Measurements from ENCODE around the gene HS6ST2.
"Not testable (repeated sequence)": the region's sequence is repeated elsewhere in the genome, so short reads cannot be mapped to it uniquely, and the experiment has no call there.

Gene HS6ST2

DNA sequence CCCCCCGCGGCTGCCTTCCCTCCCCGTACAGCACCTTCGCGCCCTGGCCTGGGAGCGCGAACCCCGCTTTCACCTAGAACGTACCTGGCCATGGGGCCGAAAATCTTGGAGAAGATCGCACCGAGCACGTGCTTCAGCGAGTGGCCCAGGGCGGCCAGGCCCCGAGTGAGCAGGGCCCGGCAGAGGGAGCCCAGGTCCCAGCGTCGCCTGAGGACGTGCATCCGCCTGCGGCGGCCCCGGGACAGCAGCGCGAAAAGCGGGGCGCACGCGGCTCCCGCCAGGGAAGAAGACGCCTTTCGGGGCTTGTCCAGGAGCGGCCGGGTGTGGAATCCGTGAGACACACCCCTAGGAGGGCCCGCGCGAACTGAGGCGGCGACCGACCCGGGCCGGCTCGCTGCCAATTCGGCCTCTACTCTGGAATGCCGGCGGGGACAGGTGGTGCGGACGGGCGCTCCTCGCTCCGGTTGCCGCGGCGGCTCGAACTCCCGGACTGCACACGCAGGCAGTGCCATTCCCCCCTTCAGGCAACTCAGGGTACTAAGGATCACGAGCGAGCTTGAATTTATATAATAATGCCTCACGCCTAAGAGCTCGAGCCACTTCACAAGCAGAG is at the start of gene HS6ST2:
HS6ST2 (minus strand) TSS at position 539 of the 613 bp plus-strand sequence.
- no peak for DNase-seq

DNA sequence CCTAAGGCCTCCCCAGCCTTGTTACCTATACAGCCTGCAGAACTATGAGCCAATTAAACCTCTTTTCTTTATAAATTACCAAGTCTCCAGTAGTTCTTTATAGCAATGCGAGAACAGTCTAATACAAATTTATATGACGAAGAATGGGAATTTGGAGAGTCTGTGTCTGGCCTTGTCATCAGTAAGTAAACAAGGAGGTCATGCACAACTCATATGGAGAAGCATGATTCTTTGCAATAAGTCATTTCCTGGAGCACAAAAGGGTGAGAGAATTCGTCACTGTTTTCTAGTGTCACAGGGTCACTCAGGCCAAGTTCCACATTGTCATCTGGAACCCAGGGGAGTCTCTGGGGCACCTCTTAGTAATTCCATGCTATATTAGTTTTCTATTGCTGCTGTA is 49.0 kb upstream of the HS6ST2 start:
- DNase-seq = no peak

DNA sequence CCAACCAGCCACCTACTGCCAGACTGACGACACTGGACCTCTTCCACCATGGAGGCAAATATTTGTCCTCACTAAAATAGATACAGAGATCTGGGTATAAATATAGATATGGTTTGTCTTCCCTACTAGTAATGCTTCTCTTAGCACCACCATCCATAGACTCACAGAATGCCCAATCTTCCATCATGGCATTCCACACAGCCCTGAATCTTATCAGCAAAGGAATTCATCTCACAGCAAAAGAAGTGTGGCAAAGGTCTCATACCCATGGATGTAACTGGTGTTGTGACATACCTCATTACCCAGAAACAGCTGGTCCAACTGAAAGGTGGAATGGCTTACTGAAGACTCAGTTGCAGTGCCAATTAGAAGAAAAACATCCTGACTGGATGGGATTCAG is 47.2 kb upstream of the HS6ST2 start:
- DNase-seq = no peak

- no peak for DNase-seq
These were observed 46.6 kb upstream of the HS6ST2 start for GRCh38 chrX:133005042-133005441.

GRCh38 chrX:132999209-132999608 is 40.8 kb upstream of the HS6ST2 start:
- DNase-seq = no peak

DNA sequence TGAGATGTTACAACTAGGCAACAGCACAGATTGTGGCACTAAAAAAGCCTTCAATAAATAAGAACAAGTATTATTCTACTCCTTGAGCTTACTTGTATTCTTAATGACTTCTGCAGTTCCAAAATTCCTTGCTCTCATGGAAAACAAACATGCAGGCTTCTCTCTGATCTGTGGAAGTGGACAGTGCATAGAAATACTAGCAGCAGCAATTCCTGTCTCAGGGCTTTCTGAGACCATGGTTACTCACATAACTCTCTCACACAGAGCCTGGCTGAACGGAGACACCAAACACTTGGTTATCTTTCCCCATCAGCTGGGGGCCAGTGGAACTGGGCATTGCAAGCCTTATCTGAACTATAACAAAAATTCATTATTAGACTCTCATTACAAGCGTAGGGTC is 32.4 kb upstream of the HS6ST2 start:
- no peak for DNase-seq

DNA sequence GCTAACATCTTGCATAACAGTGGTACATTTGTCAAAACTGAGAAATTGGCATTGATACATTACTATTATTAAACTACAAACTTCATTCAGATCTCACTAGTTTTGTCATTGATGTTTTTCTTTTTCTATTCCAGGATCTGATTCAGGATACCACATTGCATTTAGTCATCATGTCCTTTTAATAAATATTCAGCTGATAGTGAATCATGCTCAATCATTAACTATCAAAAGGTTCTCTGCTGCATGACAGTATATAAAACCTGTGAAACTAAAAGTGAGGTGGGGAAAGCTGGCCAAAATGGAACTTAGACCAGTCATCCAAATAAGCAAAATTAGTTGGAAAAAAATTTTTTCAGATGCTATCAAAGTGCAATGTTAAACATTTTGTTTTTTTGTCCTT is 28.1 kb upstream of the HS6ST2 start:
- DNase-seq = no peak

GRCh38 chrX:132984058-132984650 is 25.7 kb upstream of the HS6ST2 start:
- no peak for DNase-seq

GRCh38 chrX:132983496-132983895 is 25.1 kb upstream of the HS6ST2 start:
- no peak for DNase-seq

- not testable (repeated sequence) for DNase-seq
These were observed 21.6 kb upstream of the HS6ST2 start for GRCh38 chrX:132980035-132980434.

DNA sequence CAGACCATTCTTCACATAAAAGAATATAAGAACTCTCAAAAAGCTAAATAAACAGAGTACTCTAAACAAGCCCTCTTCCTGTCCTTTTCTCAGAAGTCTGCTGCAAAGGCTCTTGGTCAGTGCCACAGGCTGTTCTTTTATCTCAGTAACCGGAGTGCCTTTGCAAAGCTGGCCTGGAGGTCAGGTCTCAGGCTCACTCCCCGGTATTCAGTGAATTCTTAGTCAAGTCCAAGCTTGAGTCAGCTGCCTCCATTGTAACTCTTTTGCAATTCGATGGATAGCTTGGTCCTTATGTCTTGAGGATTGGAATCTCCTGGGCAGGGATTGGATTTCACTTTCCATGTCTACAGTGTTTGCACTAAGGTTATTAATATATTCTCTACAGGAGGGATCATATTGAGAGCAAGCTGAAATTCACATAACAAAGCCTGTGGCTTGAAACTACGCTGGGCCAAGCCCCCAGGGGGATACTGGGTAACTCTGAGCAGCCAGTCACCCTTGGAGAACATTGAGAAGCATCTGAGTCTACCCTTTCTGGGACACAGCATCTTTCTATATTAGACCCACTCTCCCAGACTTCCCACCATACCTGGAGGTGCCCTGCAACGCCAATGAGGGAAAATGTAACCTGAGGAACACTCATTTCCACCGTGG is 10.0 kb upstream of the HS6ST2 start:
- DNase-seq = no peak

DNA sequence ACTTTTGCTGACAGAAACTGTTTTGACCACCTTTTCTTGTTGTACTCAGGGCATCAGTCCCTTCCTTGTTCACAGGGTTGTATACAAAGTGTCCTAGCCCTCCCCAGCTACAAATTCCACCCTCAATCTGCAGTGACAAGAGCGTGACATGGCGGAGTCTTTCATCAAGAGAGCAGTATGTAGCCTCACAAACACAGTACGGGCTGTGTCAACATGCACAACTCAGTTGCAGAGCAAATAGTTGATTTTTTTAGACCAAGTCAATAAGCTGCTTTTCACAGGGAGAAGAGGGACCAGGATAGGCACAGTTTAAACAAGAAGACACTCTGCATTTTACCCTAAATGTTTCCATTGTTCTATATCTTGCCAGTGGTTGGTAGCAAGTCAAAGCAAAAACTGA is 8.6 kb upstream of the HS6ST2 start:
- DNase-seq = no peak

DNA sequence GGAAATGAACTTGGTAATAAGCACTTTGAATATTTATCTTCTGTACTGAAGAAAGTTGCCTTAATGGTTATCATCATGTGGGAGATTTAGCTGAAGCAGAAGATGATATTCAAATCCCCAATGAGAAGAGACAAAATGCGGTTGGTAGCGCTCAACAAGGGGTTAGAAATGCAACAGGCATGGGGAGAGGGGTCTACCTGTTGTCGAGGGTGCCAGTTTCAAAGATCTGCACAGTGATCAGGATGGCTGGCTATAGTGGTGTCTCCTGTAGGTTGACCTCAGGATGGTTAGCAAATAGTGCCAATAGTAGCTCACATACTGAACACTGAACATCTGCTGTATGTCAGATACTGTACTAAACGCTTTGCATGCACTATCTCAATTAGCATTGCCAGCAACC is 7.0 kb upstream of the HS6ST2 start:
- DNase-seq = no peak

- no peak for DNase-seq
These were observed 3.1 kb upstream of the HS6ST2 start for GRCh38 chrX:132961511-132961910.

DNA sequence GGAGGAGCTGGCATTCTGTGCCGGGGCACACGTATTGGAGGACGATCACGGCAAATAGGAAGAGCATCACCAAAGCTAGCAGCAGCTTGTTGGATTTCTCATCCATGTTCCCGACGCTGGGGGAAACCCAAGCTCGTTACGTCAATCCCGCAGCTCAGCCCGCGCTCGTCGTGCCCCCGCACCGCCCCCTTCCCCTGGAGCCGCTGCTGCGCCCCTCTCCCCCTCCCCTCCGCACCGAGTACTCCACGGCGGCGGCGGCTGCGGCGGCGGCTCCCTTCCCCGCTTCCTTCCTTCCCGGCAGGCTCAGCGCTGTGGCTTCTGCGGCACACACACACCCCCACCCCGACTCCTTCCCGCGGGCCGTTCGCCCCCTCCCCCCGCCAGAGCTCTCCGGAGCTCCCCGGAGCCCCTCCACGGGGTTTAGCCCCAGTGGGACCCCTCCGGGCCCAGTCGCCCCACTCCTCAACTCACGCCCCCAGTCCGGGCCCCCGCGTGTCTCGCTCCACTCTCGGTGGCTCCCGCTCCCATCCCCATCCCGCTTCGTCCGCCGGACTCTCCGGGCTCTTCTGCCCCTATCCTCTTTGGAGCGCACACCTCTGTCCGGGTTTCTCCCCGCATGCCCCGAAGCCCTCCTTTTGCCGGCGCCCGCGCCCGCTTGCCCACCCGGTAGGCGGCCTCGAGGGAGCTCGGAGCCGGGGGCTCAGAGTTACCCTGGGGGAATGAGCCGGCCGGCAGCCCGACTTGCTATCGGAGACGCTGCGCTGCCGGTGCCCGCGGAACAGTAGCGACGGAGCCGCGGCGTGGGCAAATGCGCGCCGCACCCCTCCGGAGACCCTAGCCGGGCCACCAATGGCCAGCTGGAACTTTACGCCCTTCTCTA is 978 bp downstream of the HS6ST2 start:
- no peak for DNase-seq

- DNase-seq = no peak
These were observed 1.8 kb downstream of the HS6ST2 start for GRCh38 chrX:132956421-132957210.

- DNase-seq = no peak
These were observed 2.7 kb downstream of the HS6ST2 start for GRCh38 chrX:132955690-132956089.

GRCh38 chrX:132954323-132954722 is 4.1 kb downstream of the HS6ST2 start:
- DNase-seq = no peak

- no peak for DNase-seq
These were observed 5.1 kb downstream of the HS6ST2 start for GRCh38 chrX:132953354-132953753.

- no peak for DNase-seq
These were observed 9.7 kb downstream of the HS6ST2 start for GRCh38 chrX:132948648-132949260.

GRCh38 chrX:132945055-132945599 is 13.3 kb downstream of the HS6ST2 start:
- DNase-seq = not testable (repeated sequence)

All from EL (cell line).